HG02588 (cell line): ENCODE results near the gene SHLD3.
"Not testable (repeated sequence)": the region's sequence is repeated elsewhere in the genome, so short reads cannot be mapped to it uniquely, and the experiment has no call there.

ENCODE experiments used
- ATAC-seq: cut with Tn5 transposase; IDR thresholded peaks from one replicate; pipeline ENCODE4 v1.9.1; 2021; ENCODE audit warnings: mild to moderate bottlenecking, moderate library complexity; ENCODE audit not compliant: unreplicated experiment

SHLD3 gene

DNA sequence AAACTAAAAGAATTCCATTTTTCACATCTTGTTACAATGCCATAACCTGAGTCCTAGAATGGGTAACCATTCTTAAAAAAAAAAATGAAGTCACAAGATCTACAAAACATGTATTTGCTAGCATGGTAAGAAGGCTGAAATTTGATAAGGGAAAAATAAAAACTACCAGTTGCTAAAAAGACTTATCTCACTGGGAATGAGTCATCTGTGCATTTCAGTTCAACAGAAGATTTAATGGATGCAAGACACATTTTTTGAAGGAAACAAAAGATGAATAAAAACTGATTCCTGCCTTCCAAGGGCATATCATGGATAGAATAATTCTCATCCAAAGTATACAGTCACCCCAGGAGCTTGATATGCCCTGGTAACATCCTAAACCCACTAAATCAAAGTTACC lies 49.9 kb downstream of the SHLD3 start:
- ATAC-seq = no peak

GRCh38 chr5:65676056-65676455 lies 51.2 kb downstream of the SHLD3 start:
- not testable (repeated sequence) for ATAC-seq
